Measurements from ENCODE around the gene CRYGS.
"Not testable (repeated sequence)": the region's sequence is repeated elsewhere in the genome, so short reads cannot be mapped to it uniquely, and the experiment has no call there.

GRCh38 chr3:186586245-186586644 is 42.1 kb upstream of the CRYGS start:
- not testable (repeated sequence) for TF ChIP-seq CTCF (IDR thresholded peaks at IDR 0.05; ENCODE audit: low read length); EZH2 (optimal IDR thresholded peaks at IDR 0.05; ENCODE audit: low read depth, low read length); EZH2phosphoT487 (IDR thresholded peaks at IDR 0.05; ENCODE audit: low read length)

All from MM.1S (cell line).